HCT116 (cell line): ENCODE results near the gene ALK. TPM values are rescaled to one million over a fixed set of nuclear protein-coding genes. Genes with fewer than 3 reads are reported as not detected.

ENCODE experiments used
- ATAC-seq: fragments of 200-7000 bp; cut with Tn5 transposase; 2 replicates; pipeline ENCODE4 v1.9.1; 2020; ENCODE audit warnings: mild to moderate bottlenecking, moderate library complexity
- BruUV-seq: library from RNA; stranded (reverse); fragments of 400-500 nt; replicated peaks from 2 replicates; lab custom pipeline; 2021; lab: Mats Ljungman, UMichigan
- CTCF ChIA-PET: fragments of 300-600 bp; sonication (Branson Sonifier 250); formaldehyde crosslinking; loops from one replicate; lab custom pipeline; 2021; ENCODE audit warnings: antibody characterized with exemption; lab: Charles Lee
- POLR2A ChIA-PET: fragments of 300-600, 350-600 bp; sonication (Branson Sonifier 250); formaldehyde crosslinking; loops from one replicate; lab custom pipeline; 2021; ENCODE audit warnings: antibody characterized with exemption; lab: Charles Lee
- RAD21 ChIA-PET, 2 experiments: fragments of 300-600 bp; sonication (Branson Sonifier 250); formaldehyde crosslinking; loops; one replicate each; lab custom pipeline; 2023; ENCODE audit warnings: low total read pairs in 2 of 2; ENCODE audit not compliant: uncharacterized antibody in 2 of 2, unreplicated experiment in 2 of 2, low non-redundant PET in 1 of 2; lab: Charles Lee
- DNase-seq: peaks from one replicate; pipeline ENCODE4 v3.0.0-alpha.2; 2010; ENCODE audit warnings: low read depth, low spot score
- H2AFZ ChIP-seq: fragments of 200-600 bp; shearing (Covaris generic), sonication (generic); 2 replicates; pipeline ENCODE4 v1.6.1; 2017; ENCODE audit warnings: low read depth, mixed run types, mixed read lengths, antibody characterized with exemption, low read length; ENCODE audit not compliant: poor library complexity, severe bottlenecking
- H3K27ac ChIP-seq: 2 replicates; pipeline ENCODE4 v1.5.1; 2012; ENCODE audit warnings: low read depth, low read length
- H3K27me3 ChIP-seq: fragments of 200-600 bp; sonication (generic); 2 replicates; pipeline ENCODE4 v1.6.1; 2016; ENCODE audit warnings: mixed run types, low read length, mixed read lengths; ENCODE audit not compliant: insufficient read depth
- H3K36me3 ChIP-seq, 2 experiments: fragments of 200-500 bp in 1 of 2; fragments of 200-600 bp in 1 of 2; sonication (Bioruptor generic) in 1 of 2; sonication (generic) in 1 of 2; 2 replicates each; pipeline versions ENCODE4 v1.5.1 to v1.6.1; 2014 to 2016; ENCODE audit warnings: low read length in 2 of 2, inconsistent platforms in 1 of 2, mixed read lengths in 1 of 2, mixed run types in 1 of 2; ENCODE audit not compliant: insufficient read depth in 2 of 2, control insufficient read depth in 1 of 2
- H3K4me1 ChIP-seq, 2 experiments: fragments of 200-600 bp in 1 of 2; sonication (generic) in 1 of 2; 2 replicates each; pipeline versions ENCODE4 v1.5.1 to v1.6.1; 2012 to 2017; ENCODE audit warnings: low read length in 2 of 2, inconsistent platforms in 1 of 2, mild to moderate bottlenecking in 1 of 2, mixed read lengths in 1 of 2, mixed run types in 1 of 2, moderate library complexity in 1 of 2; ENCODE audit not compliant: insufficient read depth in 2 of 2, control insufficient read depth in 1 of 2
- H3K4me2 ChIP-seq: fragments of 200-600 bp; sonication (generic); 2 replicates; pipeline ENCODE4 v1.6.1; 2017; ENCODE audit warnings: mixed run types, low read length, mixed read lengths
- H3K4me3 ChIP-seq, 2 experiments: fragments of 200-600 bp in 1 of 2; sonication (generic) in 1 of 2; replicated peaks in 1 of 2; 2 replicates each; pipeline ENCODE4 v1.5.1; 2011 to 2016; ENCODE audit warnings: low read length in 2 of 2, control low read depth in 1 of 2, low read depth in 1 of 2, mild to moderate bottlenecking in 1 of 2, mixed read lengths in 1 of 2, mixed run types in 1 of 2
- H3K79me2 ChIP-seq: fragments of 200-600 bp; sonication (generic); 2 replicates; pipeline ENCODE4 v1.6.1; 2017; ENCODE audit warnings: mild to moderate bottlenecking, mixed run types, low read length, moderate library complexity, mixed read lengths; ENCODE audit not compliant: insufficient read depth
- H3K9ac ChIP-seq: fragments of 200-600 bp; sonication (generic); 2 replicates; pipeline ENCODE4 v1.6.1; 2016; ENCODE audit warnings: low read length, mixed read lengths
- H3K9me2 ChIP-seq: fragments of 200-600 bp; sonication (generic), shearing (Covaris generic); 2 replicates; pipeline ENCODE4 v1.6.1; 2017; ENCODE audit warnings: mixed run types, mild to moderate bottlenecking, moderate library complexity; ENCODE audit not compliant: insufficient read depth
- H3K9me3 ChIP-seq, 2 experiments: fragments of 200-500 bp in 1 of 2; fragments of 200-600 bp in 1 of 2; sonication (Bioruptor generic) in 1 of 2; sonication (generic) in 1 of 2; 2 replicates each; pipeline ENCODE4 v1.6.1; 2014 to 2017; ENCODE audit warnings: low read length in 2 of 2, mixed read lengths in 2 of 2, inconsistent platforms in 1 of 2, low read depth in 1 of 2, mild to moderate bottlenecking in 1 of 2, mixed run types in 1 of 2, moderate library complexity in 1 of 2; ENCODE audit not compliant: control insufficient read depth in 1 of 2, insufficient read depth in 1 of 2
- H4K20me1 ChIP-seq: fragments of 200-600 bp; sonication (generic), shearing (Covaris generic); 2 replicates; pipeline ENCODE4 v1.6.1; 2017; ENCODE audit warnings: mixed run types, mild to moderate bottlenecking, moderate library complexity; ENCODE audit not compliant: insufficient read depth
- CBX3 ChIP-seq: IDR thresholded peaks from 2 replicates; pipeline ENCODE4 v1.6.1; 2012; ENCODE audit warnings: low read depth
- CEBPB ChIP-seq: IDR thresholded peaks from 2 replicates; pipeline ENCODE4 v1.6.1; 2012; ENCODE audit warnings: low read depth
- EGR1 ChIP-seq: IDR thresholded peaks from 2 replicates; pipeline ENCODE4 v1.6.1; 2012; ENCODE audit warnings: low read depth
- ELF1 ChIP-seq: IDR thresholded peaks from 2 replicates; pipeline ENCODE4 v1.6.1; 2012; ENCODE audit warnings: low read depth, borderline replicate concordance
- EZH2phosphoT487 ChIP-seq: fragments of 200-600 bp; IDR thresholded peaks from 2 replicates; pipeline ENCODE4 v1.6.1; 2018; ENCODE audit warnings: antibody characterized with exemption, borderline replicate concordance
- FOSL1 ChIP-seq: IDR thresholded peaks from 2 replicates; pipeline ENCODE4 v1.6.1; 2012; ENCODE audit warnings: low read depth
- JUND ChIP-seq: IDR thresholded peaks from 2 replicates; pipeline ENCODE4 v1.6.1; 2012
- POLR2A ChIP-seq: IDR thresholded peaks from 2 replicates; pipeline ENCODE4 v1.7.0; 2011; ENCODE audit warnings: borderline replicate concordance; ENCODE audit not compliant: insufficient read depth, insufficient read length; ENCODE audit errors: extremely low read depth
- POLR2AphosphoS5 ChIP-seq: IDR thresholded peaks from 2 replicates; pipeline ENCODE4 v1.6.1; 2011; ENCODE audit warnings: mild to moderate bottlenecking, low read depth, low read length, moderate library complexity
- RAD21 ChIP-seq: IDR thresholded peaks from 2 replicates; pipeline ENCODE4 v1.6.1; 2012; ENCODE audit warnings: low read depth, mild to moderate bottlenecking
- REST ChIP-seq: IDR thresholded peaks from 2 replicates; pipeline ENCODE4 v1.6.1; 2012; ENCODE audit warnings: low read depth
- SRF ChIP-seq: IDR thresholded peaks from 2 replicates; pipeline ENCODE4 v1.6.1; 2012; ENCODE audit warnings: low read depth
- YY1 ChIP-seq: IDR thresholded peaks from 2 replicates; pipeline ENCODE4 v1.6.1; 2011; ENCODE audit warnings: low read length, low read depth, moderate library complexity, mild to moderate bottlenecking; ENCODE audit not compliant: insufficient replicate concordance; ENCODE audit errors: extremely low read depth
- ZFX ChIP-seq: fragments of 450-650 bp; IDR thresholded peaks from 2 replicates; pipeline ENCODE4 v1.6.1; 2017
- ZNF274 ChIP-seq: fragments of 200-500 bp; sonication (Bioruptor generic); IDR thresholded peaks from 2 replicates; pipeline ENCODE4 v1.6.1; 2014; ENCODE audit warnings: mild to moderate bottlenecking, low read depth, low read length, inconsistent platforms
- intact Hi-C: fragments of 100-400 bp; cut with micrococcal nuclease; formaldehyde crosslinking; loops from 2 replicates; pipeline ENCODE4 v1.10.0; 2022
- total RNA-seq: library from RNA; stranded (reverse); gene quantifications from one replicate; pipeline ENCODE4 v1.2.1, GENCODE V29; 2021; ENCODE audit not compliant: unreplicated experiment
- TF ChIP-seq, protein P1 (sequence below): IDR thresholded peaks from 2 replicates; pipeline ENCODE4 v1.6.1; 2012
- TF ChIP-seq, protein P2 (sequence below): IDR thresholded peaks from 2 replicates; pipeline ENCODE4 v1.6.1; 2012
- TF ChIP-seq, protein P3 (sequence below), 3 experiments: fragments of 200-600 bp in 1 of 3; sonication (generic) in 1 of 3; IDR thresholded peaks in 2 of 3; conservative IDR thresholded peaks in 1 of 3; 2 replicates each; pipeline ENCODE4 v1.5.1; 2012 to 2017; ENCODE audit warnings: low read depth in 2 of 3, low read length in 2 of 3, antibody characterized with exemption in 1 of 3, borderline replicate concordance in 1 of 3, control low read depth in 1 of 3, mild to moderate bottlenecking in 1 of 3, mixed read lengths in 1 of 3, mixed run types in 1 of 3, moderate library complexity in 1 of 3; ENCODE audit not compliant: insufficient read depth in 1 of 3
- TF ChIP-seq, protein P4 (sequence below): IDR thresholded peaks from 2 replicates; pipeline ENCODE4 v1.6.1; 2011; ENCODE audit warnings: mild to moderate bottlenecking, low read length, moderate library complexity; ENCODE audit not compliant: insufficient replicate concordance; ENCODE audit errors: extremely low read depth

Gene ALK
- total RNA-seq, 1 experiment from 2014 or later: not detected

GRCh38 chr2:29544031-29544430, 377.4 kb downstream of the ALK start (continued):
- TF ChIP-seq REST (no peak), ZFX (no peak), CEBPB (no peak), YY1 (no peak), ZNF274 (no peak)
- TF ChIP-seq, protein P1, sequence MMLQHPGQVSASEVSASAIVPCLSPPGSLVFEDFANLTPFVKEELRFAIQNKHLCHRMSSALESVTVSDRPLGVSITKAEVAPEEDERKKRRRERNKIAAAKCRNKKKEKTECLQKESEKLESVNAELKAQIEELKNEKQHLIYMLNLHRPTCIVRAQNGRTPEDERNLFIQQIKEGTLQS: no peak

GRCh38 chr2:29535188-29535587, 386.2 kb downstream of the ALK start:
- CTCF ChIA-PET: no interaction called here
- no peak overlapping the region for H3K4me2 ChIP-seq
- H3K27me3 ChIP-seq: peaks cover 79% of the 10 kb centered on the region
- RAD21 ChIA-PET: no interaction called here
- no peaks in the 10 kb centered on the region for H3K4me1 ChIP-seq
- intact Hi-C loops: no loop called here
- H2AFZ ChIP-seq: no peak overlapping the region
- ATAC-seq (no peak), DNase-seq (no peak)
- POLR2A ChIA-PET: no interaction called here
- no TSS peak for BruUV-seq
- no peak overlapping the region for H3K9ac ChIP-seq
- no peaks in the 10 kb centered on the region for H3K36me3 ChIP-seq
- H3K27ac ChIP-seq: no peak overlapping the region
- no peaks in the 10 kb centered on the region for H3K9me2 ChIP-seq
- H3K4me3 ChIP-seq: no peak overlapping the region
- no peaks in the 10 kb centered on the region for H4K20me1 ChIP-seq
- H3K9me3 ChIP-seq: no peaks in the 10 kb centered on the region
- no peaks in the 10 kb centered on the region for H3K79me2 ChIP-seq
- TF ChIP-seq, protein P2, sequence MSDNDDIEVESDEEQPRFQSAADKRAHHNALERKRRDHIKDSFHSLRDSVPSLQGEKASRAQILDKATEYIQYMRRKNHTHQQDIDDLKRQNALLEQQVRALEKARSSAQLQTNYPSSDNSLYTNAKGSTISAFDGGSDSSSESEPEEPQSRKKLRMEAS: no peak
- TF ChIP-seq, protein P3, sequence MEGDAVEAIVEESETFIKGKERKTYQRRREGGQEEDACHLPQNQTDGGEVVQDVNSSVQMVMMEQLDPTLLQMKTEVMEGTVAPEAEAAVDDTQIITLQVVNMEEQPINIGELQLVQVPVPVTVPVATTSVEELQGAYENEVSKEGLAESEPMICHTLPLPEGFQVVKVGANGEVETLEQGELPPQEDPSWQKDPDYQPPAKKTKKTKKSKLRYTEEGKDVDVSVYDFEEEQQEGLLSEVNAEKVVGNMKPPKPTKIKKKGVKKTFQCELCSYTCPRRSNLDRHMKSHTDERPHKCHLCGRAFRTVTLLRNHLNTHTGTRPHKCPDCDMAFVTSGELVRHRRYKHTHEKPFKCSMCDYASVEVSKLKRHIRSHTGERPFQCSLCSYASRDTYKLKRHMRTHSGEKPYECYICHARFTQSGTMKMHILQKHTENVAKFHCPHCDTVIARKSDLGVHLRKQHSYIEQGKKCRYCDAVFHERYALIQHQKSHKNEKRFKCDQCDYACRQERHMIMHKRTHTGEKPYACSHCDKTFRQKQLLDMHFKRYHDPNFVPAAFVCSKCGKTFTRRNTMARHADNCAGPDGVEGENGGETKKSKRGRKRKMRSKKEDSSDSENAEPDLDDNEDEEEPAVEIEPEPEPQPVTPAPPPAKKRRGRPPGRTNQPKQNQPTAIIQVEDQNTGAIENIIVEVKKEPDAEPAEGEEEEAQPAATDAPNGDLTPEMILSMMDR (IDR thresholded peaks at IDR 0.05 in 2 of 3, conservative IDR thresholded peaks at IDR 0.05 in 1 of 3; ENCODE audit: borderline replicate concordance in 1 of 3, insufficient read depth in 1 of 3, low read depth in 2 of 3, low read length in 2 of 3): no peak
- no peak for TF ChIP-seq JUND
- TF ChIP-seq RAD21: no peak
- no peak for TF ChIP-seq EGR1
- no peak for TF ChIP-seq POLR2A
- TF ChIP-seq ELF1: no peak
- no peak for TF ChIP-seq SRF
- TF ChIP-seq FOSL1: no peak
- TF ChIP-seq, protein P4, sequence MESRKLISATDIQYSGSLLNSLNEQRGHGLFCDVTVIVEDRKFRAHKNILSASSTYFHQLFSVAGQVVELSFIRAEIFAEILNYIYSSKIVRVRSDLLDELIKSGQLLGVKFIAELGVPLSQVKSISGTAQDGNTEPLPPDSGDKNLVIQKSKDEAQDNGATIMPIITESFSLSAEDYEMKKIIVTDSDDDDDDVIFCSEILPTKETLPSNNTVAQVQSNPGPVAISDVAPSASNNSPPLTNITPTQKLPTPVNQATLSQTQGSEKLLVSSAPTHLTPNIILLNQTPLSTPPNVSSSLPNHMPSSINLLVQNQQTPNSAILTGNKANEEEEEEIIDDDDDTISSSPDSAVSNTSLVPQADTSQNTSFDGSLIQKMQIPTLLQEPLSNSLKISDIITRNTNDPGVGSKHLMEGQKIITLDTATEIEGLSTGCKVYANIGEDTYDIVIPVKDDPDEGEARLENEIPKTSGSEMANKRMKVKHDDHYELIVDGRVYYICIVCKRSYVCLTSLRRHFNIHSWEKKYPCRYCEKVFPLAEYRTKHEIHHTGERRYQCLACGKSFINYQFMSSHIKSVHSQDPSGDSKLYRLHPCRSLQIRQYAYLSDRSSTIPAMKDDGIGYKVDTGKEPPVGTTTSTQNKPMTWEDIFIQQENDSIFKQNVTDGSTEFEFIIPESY: no peak
- no peak for TF ChIP-seq CEBPB
- no peak for TF ChIP-seq ZFX
- TF ChIP-seq EZH2phosphoT487: no peak
- no peak for TF ChIP-seq CBX3
- no peak for TF ChIP-seq POLR2AphosphoS5
- TF ChIP-seq YY1: no peak
